GM12801 (cell line): ENCODE data around the gene FNDC10.

Experiments
- CTCF ChIP-seq: IDR thresholded peaks from one replicate; pipeline ENCODE4 v1.5.1; 2011; ENCODE audit warnings: control low read depth; ENCODE audit not compliant: insufficient read length; ENCODE audit errors: extremely low read depth

The FNDC10 gene

GRCh38 chr1:1567152-1567875 lies 32.6 kb downstream of the FNDC10 start:
- TF ChIP-seq CTCF = no peak

- no peak for TF ChIP-seq CTCF
These were observed 34.6 kb downstream of the FNDC10 start for GRCh38 chr1:1565340-1565739.

- TF ChIP-seq CTCF = no peak
These were observed 35.7 kb downstream of the FNDC10 start for GRCh38 chr1:1564268-1564667.

- no peak for TF ChIP-seq CTCF
These were observed 36.2 kb downstream of the FNDC10 start for GRCh38 chr1:1563688-1564087.

GRCh38 chr1:1562556-1563195 lies 37.3 kb downstream of the FNDC10 start:
- TF ChIP-seq CTCF = no peak

- no peak for TF ChIP-seq CTCF
These were observed 38.0 kb downstream of the FNDC10 start for GRCh38 chr1:1561801-1562470.

- no peak for TF ChIP-seq CTCF
These were observed 39.8 kb downstream of the FNDC10 start for GRCh38 chr1:1560178-1560577.
